ENCODE data around the gene CCBE1.

DNA sequence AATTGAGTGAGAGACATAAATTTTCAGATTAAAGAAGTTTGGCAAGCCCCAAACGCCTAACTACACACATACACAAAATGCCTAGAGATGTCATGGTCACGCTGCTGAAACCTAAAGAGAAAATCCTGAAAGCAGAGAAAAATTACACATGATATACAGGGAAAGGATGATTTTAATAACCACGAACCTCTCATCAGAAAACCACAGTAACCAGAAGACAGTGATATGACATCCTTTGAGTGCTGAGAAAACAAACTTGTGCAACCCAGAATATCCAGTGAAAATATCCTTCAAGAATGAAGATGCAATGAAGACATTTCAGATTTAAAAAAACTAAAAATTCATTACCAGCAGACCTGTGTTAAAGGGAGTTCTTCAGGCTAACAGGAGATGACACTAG lies 215.8 kb downstream of the CCBE1 start:
- TF ChIP-seq GATA2 (IDR thresholded peaks at IDR 0.05; ENCODE audit: low read depth, low read length) (no peak), GATA3 (IDR thresholded peaks at IDR 0.05; ENCODE audit: low read depth, low read length) (no peak)
